GM13976 (cell line): ENCODE results near the gene HNF1A.

ENCODE experiments used
- DNase-seq: peaks from one replicate; pipeline ENCODE4 v3.0.0; 2012; ENCODE audit warnings: low spot score
- in situ Hi-C: fragments of 300-500 bp; cut with MboI; formaldehyde crosslinking; loops from one replicate; pipeline ENCODE4 v1.12.0; 2022; ENCODE audit warnings: low sequenced_read_pairs, mixed read lengths, inconsistent platforms; ENCODE audit not compliant: unreplicated experiment
- TF ChIP-seq, protein P1 (sequence below): IDR thresholded peaks from 2 replicates; pipeline ENCODE4 v1.5.1; 2012; ENCODE audit warnings: borderline replicate concordance, mild to moderate bottlenecking; ENCODE audit not compliant: insufficient read depth; ENCODE audit errors: extremely low read depth, missing control alignments, control extremely low read depth

Gene HNF1A

GRCh38 chr12:120994589-120995337, 16.4 kb downstream of the HNF1A start:
- TF ChIP-seq, protein P1, sequence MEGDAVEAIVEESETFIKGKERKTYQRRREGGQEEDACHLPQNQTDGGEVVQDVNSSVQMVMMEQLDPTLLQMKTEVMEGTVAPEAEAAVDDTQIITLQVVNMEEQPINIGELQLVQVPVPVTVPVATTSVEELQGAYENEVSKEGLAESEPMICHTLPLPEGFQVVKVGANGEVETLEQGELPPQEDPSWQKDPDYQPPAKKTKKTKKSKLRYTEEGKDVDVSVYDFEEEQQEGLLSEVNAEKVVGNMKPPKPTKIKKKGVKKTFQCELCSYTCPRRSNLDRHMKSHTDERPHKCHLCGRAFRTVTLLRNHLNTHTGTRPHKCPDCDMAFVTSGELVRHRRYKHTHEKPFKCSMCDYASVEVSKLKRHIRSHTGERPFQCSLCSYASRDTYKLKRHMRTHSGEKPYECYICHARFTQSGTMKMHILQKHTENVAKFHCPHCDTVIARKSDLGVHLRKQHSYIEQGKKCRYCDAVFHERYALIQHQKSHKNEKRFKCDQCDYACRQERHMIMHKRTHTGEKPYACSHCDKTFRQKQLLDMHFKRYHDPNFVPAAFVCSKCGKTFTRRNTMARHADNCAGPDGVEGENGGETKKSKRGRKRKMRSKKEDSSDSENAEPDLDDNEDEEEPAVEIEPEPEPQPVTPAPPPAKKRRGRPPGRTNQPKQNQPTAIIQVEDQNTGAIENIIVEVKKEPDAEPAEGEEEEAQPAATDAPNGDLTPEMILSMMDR, result no peak
- no peak for DNase-seq
- in situ Hi-C loops, result no loop called here

DNA sequence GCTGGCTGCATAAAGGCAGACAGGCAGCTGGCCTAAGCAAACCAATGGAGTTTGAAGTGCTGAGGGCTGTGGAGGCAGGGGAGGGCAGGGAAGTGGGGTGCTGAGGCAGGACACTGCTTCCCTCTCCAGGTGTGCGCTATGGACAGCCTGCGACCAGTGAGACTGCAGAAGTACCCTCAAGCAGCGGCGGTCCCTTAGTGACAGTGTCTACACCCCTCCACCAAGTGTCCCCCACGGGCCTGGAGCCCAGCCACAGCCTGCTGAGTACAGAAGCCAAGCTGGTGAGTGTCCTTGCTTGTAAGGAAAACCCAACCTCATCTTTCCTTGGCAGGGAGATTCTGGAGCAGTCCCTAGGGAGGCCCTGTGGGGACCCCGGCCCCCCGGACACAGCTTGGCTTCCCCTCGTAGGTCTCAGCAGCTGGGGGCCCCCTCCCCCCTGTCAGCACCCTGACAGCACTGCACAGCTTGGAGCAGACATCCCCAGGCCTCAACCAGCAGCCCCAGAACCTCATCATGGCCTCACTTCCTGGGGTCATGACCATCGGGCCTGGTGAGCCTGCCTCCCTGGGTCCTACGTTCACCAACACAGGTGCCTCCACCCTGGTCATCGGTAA, 17.9 kb downstream of the HNF1A start:
- TF ChIP-seq, protein P1, result no peak
- no peak for DNase-seq
- in situ Hi-C loops, result no loop called here

GRCh38 chr12:120997448-120997847, 19.1 kb downstream of the HNF1A start:
- TF ChIP-seq, protein P1, result no peak
- no peak for DNase-seq
- in situ Hi-C loops, result no loop called here

DNA sequence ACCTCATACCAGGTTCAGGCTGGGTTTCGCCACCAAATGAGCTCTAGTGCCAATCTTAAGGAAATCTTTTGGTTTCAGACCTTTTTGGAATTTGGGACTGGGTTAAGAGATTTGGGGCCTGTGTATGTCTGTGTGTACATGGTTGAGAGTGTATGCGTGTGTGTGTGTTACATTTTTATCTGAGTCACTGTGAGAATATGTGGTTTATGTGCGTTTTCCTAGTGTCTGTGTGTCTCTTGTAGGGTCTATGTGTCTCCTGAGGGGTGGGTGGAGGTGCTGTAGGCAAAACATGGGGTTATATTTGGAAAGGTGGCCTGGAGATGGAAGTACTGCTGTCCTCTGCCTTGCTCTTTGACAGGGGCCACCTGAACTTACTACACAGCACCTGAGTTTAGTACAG, 20.1 kb downstream of the HNF1A start:
- in situ Hi-C loops, result no loop called here
- no peak for DNase-seq
- TF ChIP-seq, protein P1, result no peak

GRCh38 chr12:120999191-121000120, 21.1 kb downstream of the HNF1A start:
- TF ChIP-seq, protein P1, result no peak
- in situ Hi-C loops, result no loop called here
- DNase-seq, result peak; percentile 34

- no peak for DNase-seq
- TF ChIP-seq, protein P1, result no peak
- in situ Hi-C loops, result no loop called here
Observed at GRCh38 chr12:121000530-121000929, 22.2 kb downstream of the HNF1A start.
